SK-N-SH (cell line): ENCODE measurements around the gene NEDD8. TPM values are rescaled to one million over a fixed set of nuclear protein-coding genes. Genes with fewer than 3 reads are reported as not detected.

Experiments used
- CTCF ChIA-PET: fragments of 300-600, 350-600 bp; formaldehyde crosslinking; extraction: SDS; loops from one replicate; lab custom pipeline; 2021; lab: Yijun Ruan, JAX
- POLR2A ChIA-PET: fragments of 350-600 bp; sonication (Branson Sonifier 250); formaldehyde crosslinking; extraction: SDS; loops from one replicate; lab custom pipeline; 2020; ENCODE audit warnings: antibody characterized with exemption, inconsistent platforms; lab: Yijun Ruan, JAX
- DNase-seq: peaks from one replicate; pipeline ENCODE4 v3.0.0; 2012
- H2AFZ ChIP-seq: fragments of 200-600 bp; sonication (generic); 2 replicates; pipeline ENCODE4 v1.8.1; 2016; ENCODE audit warnings: antibody characterized with exemption, mild to moderate bottlenecking, low read depth
- H3F3A ChIP-seq: fragments of 200-600 bp; sonication (generic); replicated peaks from 2 replicates; pipeline ENCODE3; 2016; ENCODE audit warnings: antibody characterized with exemption, mild to moderate bottlenecking; ENCODE audit not compliant: insufficient read depth
- H3K27ac ChIP-seq, 2 experiments: fragments of 200-500 bp in 1 of 2; fragments of 200-600 bp in 1 of 2; sonication (Bioruptor generic) in 1 of 2; sonication (generic), shearing (Covaris generic) in 1 of 2; 2 replicates each; pipeline versions ENCODE4 v1.5.1 to v1.6.1; 2014 to 2016; ENCODE audit warnings: low read depth in 2 of 2, inconsistent platforms in 1 of 2, low read length in 1 of 2, mild to moderate bottlenecking in 1 of 2, mixed read lengths in 1 of 2
- H3K27me3 ChIP-seq: fragments of 200-600 bp; sonication (generic), shearing (Covaris generic); 2 replicates; pipeline ENCODE4 v1.6.1; 2016; ENCODE audit warnings: mixed run types; ENCODE audit not compliant: insufficient read depth
- H3K36me3 ChIP-seq, 2 experiments: fragments of 200-500 bp in 1 of 2; fragments of 200-600 bp in 1 of 2; sonication (Bioruptor generic) in 1 of 2; sonication (generic) in 1 of 2; replicated peaks in 1 of 2; 2 replicates each; pipeline versions ENCODE3 to v1.5.1; 2014 to 2016; ENCODE audit warnings: low read length in 1 of 2, mild to moderate bottlenecking in 1 of 2; ENCODE audit not compliant: insufficient read depth in 2 of 2, control insufficient read depth in 1 of 2
- H3K4me1 ChIP-seq, 2 experiments: fragments of 200-500 bp in 1 of 2; fragments of 200-600 bp in 1 of 2; sonication (Bioruptor generic) in 1 of 2; sonication (generic), shearing (Covaris generic) in 1 of 2; 2 replicates each; pipeline versions ENCODE4 v1.5.1 to v1.6.1; 2014 to 2016; ENCODE audit warnings: low read depth in 1 of 2, low read length in 1 of 2, mixed run types in 1 of 2; ENCODE audit not compliant: insufficient read depth in 2 of 2, control insufficient read depth in 1 of 2
- H3K4me2 ChIP-seq: fragments of 200-600 bp; sonication (generic), shearing (Covaris generic); 2 replicates; pipeline ENCODE4 v1.6.1; 2017; ENCODE audit warnings: mixed run types
- H3K4me3 ChIP-seq, 2 experiments: fragments of 200-500 bp in 1 of 2; fragments of 200-600 bp in 1 of 2; sonication (Bioruptor generic) in 1 of 2; sonication (generic), shearing (Covaris generic) in 1 of 2; 2 replicates each; pipeline versions ENCODE4 v1.5.1 to v1.8.1; 2014 to 2016; ENCODE audit warnings: low read depth in 2 of 2, inconsistent platforms in 1 of 2, low read length in 1 of 2, mild to moderate bottlenecking in 1 of 2, mixed read lengths in 1 of 2, moderate library complexity in 1 of 2
- H3K79me2 ChIP-seq: fragments of 200-600 bp; sonication (generic); 2 replicates; pipeline ENCODE4 v1.8.1; 2017; ENCODE audit warnings: mild to moderate bottlenecking; ENCODE audit not compliant: insufficient read depth
- H3K9ac ChIP-seq: fragments of 200-600 bp; sonication (generic); 2 replicates; pipeline ENCODE4 v1.6.1; 2017; ENCODE audit warnings: mixed run types
- H3K9me2 ChIP-seq: fragments of 200-600 bp; sonication (generic); 2 replicates; pipeline ENCODE4 v1.6.1; 2017; ENCODE audit warnings: mixed run types
- H3K9me3 ChIP-seq: fragments of 200-600 bp; sonication (generic); 2 replicates; pipeline ENCODE4 v1.6.1; 2017; ENCODE audit warnings: mixed run types, mild to moderate bottlenecking, moderate library complexity
- H4K20me1 ChIP-seq: fragments of 200-600 bp; sonication (generic); 2 replicates; pipeline ENCODE4 v1.6.1; 2017; ENCODE audit warnings: mild to moderate bottlenecking, mixed run types; ENCODE audit not compliant: insufficient read depth
- CHD2 ChIP-seq: fragments of 150-350 bp; IDR thresholded peaks from 2 replicates; pipeline ENCODE4 v1.6.1; 2018; ENCODE audit warnings: low read length; ENCODE audit not compliant: partially characterized antibody
- ELF1 ChIP-seq: IDR thresholded peaks from 2 replicates; pipeline ENCODE4 v1.4.0; 2012
- EP300 ChIP-seq, 2 experiments: IDR thresholded peaks; 2 replicates each; pipeline versions ENCODE4 v1.4.0 to v1.6.1; 2012; ENCODE audit warnings: borderline replicate concordance in 1 of 2, low read depth in 1 of 2, low read length in 1 of 2
- EZH2phosphoT487 ChIP-seq: fragments of 200-600 bp; sonication (generic); IDR thresholded peaks from 2 replicates; pipeline ENCODE4 v1.6.1; 2017; ENCODE audit warnings: low read depth, mixed run types, mild to moderate bottlenecking, antibody characterized with exemption, moderate library complexity, borderline replicate concordance
- GABPA ChIP-seq: IDR thresholded peaks from 2 replicates; pipeline ENCODE4 v1.4.0; 2012; ENCODE audit warnings: low read depth, mild to moderate bottlenecking
- GATA2 ChIP-seq: sonication (generic); formaldehyde crosslinking; IDR thresholded peaks from 2 replicates; pipeline ENCODE4 v1.5.0; 2020; ENCODE audit warnings: mild to moderate bottlenecking, missing genetic modification reagents
- JUND ChIP-seq: IDR thresholded peaks from 2 replicates; pipeline ENCODE4 v1.4.0; 2012
- MEF2A ChIP-seq: IDR thresholded peaks from 2 replicates; pipeline ENCODE4 v1.4.0; 2012; ENCODE audit warnings: low read depth, borderline replicate concordance
- MXI1 ChIP-seq: IDR thresholded peaks from 2 replicates; pipeline ENCODE4 v1.6.1; 2012; ENCODE audit warnings: mild to moderate bottlenecking, low read depth, low read length, improper control_type of control experiment
- NFIC ChIP-seq: IDR thresholded peaks from 2 replicates; pipeline ENCODE4 v1.4.0; 2012; ENCODE audit warnings: borderline replicate concordance
- NRF1 ChIP-seq: IDR thresholded peaks from 2 replicates; pipeline ENCODE4 v1.6.1; 2012; ENCODE audit warnings: low read depth, mild to moderate bottlenecking, low read length
- POLR2AphosphoS5 ChIP-seq: IDR thresholded peaks from 2 replicates; pipeline ENCODE4 v1.6.1; 2012; ENCODE audit warnings: low read depth, low read length
- RAD21 ChIP-seq: IDR thresholded peaks from 2 replicates; pipeline ENCODE4 v1.6.1; 2012; ENCODE audit warnings: mild to moderate bottlenecking, low read length
- RCOR1 ChIP-seq: fragments of 150-350 bp; IDR thresholded peaks from 2 replicates; pipeline ENCODE4 v1.6.1; 2017; ENCODE audit warnings: antibody characterized with exemption, low read length
- RFX5 ChIP-seq: IDR thresholded peaks from 2 replicates; pipeline ENCODE4 v1.6.1; 2012; ENCODE audit warnings: mild to moderate bottlenecking, improper control_type of control experiment, low read length
- RXRA ChIP-seq: IDR thresholded peaks from 2 replicates; pipeline ENCODE4 v1.4.0; 2012; ENCODE audit warnings: low read depth, mild to moderate bottlenecking, borderline replicate concordance
- TAF1 ChIP-seq: IDR thresholded peaks from 2 replicates; pipeline ENCODE4 v1.6.1; 2012; ENCODE audit warnings: low read depth, mild to moderate bottlenecking, low read length, moderate library complexity, borderline replicate concordance
- TCF12 ChIP-seq: IDR thresholded peaks from 2 replicates; pipeline ENCODE4 v1.4.0; 2012
- TEAD4 ChIP-seq: IDR thresholded peaks from 2 replicates; pipeline ENCODE4 v1.4.0; 2012; ENCODE audit warnings: mild to moderate bottlenecking, borderline replicate concordance; ENCODE audit not compliant: insufficient read depth
- YY1 ChIP-seq: IDR thresholded peaks from 2 replicates; pipeline ENCODE4 v1.4.0; 2012; ENCODE audit warnings: low read depth, mild to moderate bottlenecking
- WGBS: methylation state at CpG from one replicate; pipeline ENCODE4 v1.1.6; 2017; ENCODE audit warnings: low lambda C conversion rate; 5-methylcytosine and 5-hydroxymethylcytosine counted together
- polyA plus RNA-seq, 3 experiments: library from polyadenylated mRNA; depleted of rRNA; stranded (reverse); fragments of >200 nt; gene quantifications; 2 replicates each; pipeline ENCODE4 v1.2.3, GENCODE V29; 2012
- TF ChIP-seq, protein P1 (sequence below): fragments of 200-600 bp; sonication (generic); IDR thresholded peaks from 2 replicates; pipeline ENCODE4 v1.6.1; 2017; ENCODE audit warnings: antibody characterized with exemption, mild to moderate bottlenecking, moderate library complexity
- TF ChIP-seq, protein P2 (sequence below): IDR thresholded peaks from 2 replicates; pipeline ENCODE4 v1.4.0; 2012; ENCODE audit warnings: low read depth, borderline replicate concordance
- TF ChIP-seq, protein P3 (sequence below): fragments of 150-350 bp; IDR thresholded peaks from 2 replicates; pipeline ENCODE4 v1.6.1; 2016; ENCODE audit warnings: mild to moderate bottlenecking, low read depth, low read length
- TF ChIP-seq, protein P4 (sequence below): IDR thresholded peaks from 2 replicates; pipeline ENCODE4; 2012

NEDD8 gene
- polyA plus RNA-seq, 1 of the 3 experiments (the other 2 are of a cell fraction): 534 TPM

DNA sequence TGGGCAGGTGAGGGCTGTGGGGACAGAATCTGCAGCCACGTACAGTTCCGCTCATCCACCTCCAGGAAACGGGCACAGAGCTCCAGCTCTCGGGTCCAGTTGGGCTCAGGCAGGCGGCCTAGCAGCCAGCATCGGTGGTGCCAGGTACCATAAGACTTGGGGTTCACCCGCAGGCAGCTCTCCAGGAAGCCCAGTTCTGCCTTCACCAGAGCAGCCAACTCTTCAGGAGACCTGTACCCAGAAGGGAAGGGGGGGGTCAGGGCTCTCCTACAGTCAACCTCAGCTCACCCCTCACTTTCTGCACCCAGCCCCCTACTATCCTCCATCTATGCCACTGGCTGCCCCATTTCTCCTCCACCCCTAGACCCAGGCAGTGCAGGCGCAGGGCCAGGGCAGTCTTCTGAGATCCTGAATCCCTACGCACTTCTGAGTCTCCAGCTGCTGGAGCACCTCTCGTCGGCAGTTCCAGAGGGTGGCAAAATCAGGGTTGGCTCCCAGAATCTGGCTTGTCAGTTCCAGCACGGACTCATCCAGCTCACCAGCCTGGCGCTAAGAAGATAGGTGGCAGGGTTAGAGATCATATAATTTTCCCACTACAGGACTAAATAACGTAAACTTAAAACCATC lies 37.9 kb upstream of the NEDD8 start:
- ChIA-PET CTCF (interaction anchor here (0.9 to 4.9 kb wide), 9 partner anchors 10 to 162 kb away, joined by 3 to 37 read pairs (median 6); partner anchors contain the start of genes CIDEB and TINF2), POLR2A (interaction anchor here (1.1 to 1.7 kb wide), 3 partner anchors 8 to 156 kb away, joined by 5 to 23 read pairs (median 6); partner anchors contain the start of gene TINF2)
- TF ChIP-seq TEAD4: no peak
- TF ChIP-seq NRF1: no peak
- TF ChIP-seq MXI1: no peak
- TF ChIP-seq GATA2: no peak
- no peak for TF ChIP-seq MEF2A
- TF ChIP-seq YY1: no peak
- no peak for TF ChIP-seq NFIC
- TF ChIP-seq, protein P1, sequence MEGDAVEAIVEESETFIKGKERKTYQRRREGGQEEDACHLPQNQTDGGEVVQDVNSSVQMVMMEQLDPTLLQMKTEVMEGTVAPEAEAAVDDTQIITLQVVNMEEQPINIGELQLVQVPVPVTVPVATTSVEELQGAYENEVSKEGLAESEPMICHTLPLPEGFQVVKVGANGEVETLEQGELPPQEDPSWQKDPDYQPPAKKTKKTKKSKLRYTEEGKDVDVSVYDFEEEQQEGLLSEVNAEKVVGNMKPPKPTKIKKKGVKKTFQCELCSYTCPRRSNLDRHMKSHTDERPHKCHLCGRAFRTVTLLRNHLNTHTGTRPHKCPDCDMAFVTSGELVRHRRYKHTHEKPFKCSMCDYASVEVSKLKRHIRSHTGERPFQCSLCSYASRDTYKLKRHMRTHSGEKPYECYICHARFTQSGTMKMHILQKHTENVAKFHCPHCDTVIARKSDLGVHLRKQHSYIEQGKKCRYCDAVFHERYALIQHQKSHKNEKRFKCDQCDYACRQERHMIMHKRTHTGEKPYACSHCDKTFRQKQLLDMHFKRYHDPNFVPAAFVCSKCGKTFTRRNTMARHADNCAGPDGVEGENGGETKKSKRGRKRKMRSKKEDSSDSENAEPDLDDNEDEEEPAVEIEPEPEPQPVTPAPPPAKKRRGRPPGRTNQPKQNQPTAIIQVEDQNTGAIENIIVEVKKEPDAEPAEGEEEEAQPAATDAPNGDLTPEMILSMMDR: no peak
- no peak for TF ChIP-seq CHD2
- TF ChIP-seq EZH2phosphoT487: no peak
- TF ChIP-seq RXRA: no peak
- no peak for TF ChIP-seq RCOR1
- no peak for TF ChIP-seq JUND
- no peak for TF ChIP-seq TCF12
- TF ChIP-seq, all 33 proteins: peak for 0
- WGBS: 97% methylated on average over 7 of the region's 14 CpGs
- Histone ChIP-seq H2AFZ (no peak overlapping the region), H3K4me3 (no peak overlapping the region), H3F3A (no peaks in the 10 kb centered on the region), H3K9ac (no peak overlapping the region), H3K4me2 (no peak overlapping the region), H3K27me3 (no peaks in the 10 kb centered on the region), H3K9me2 (no peaks in the 10 kb centered on the region), H4K20me1 (no peaks in the 10 kb centered on the region), H3K9me3 (no peaks in the 10 kb centered on the region), H3K79me2 (no peaks in the 10 kb centered on the region; the same call in 1 of the 2 replicates), H3K36me3 (peaks cover 0 to 31% of the 10 kb centered on the region in 2 experiments), H3K4me1 (peaks cover 6 to 10% of the 10 kb centered on the region in 2 experiments; a peak in 2 of 4 replicates), H3K27ac (no peak overlapping the region)
- no peak for DNase-seq

DNA sequence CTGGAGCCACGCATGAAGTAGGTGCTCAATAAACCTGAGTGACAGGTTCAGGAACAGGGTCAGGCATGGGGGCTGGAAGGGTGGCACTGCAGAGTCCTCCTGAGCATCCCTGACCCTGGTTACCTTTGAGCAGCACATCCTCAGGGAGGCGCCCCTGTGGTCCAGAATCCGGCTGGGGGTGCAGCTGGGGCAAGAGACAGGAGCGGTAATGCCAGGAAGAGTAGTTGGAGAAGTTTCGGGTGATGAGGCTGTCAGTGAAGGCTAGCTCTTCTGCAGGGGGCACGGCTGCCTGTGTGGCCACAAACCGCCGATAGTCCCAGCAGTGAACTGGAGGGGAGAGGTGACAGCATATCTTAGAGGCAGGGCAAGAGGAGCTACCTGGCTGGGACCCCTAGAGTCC lies 37.2 kb upstream of the NEDD8 start:
- H3F3A ChIP-seq: no peaks in the 10 kb centered on the region
- H3K27ac ChIP-seq: no peak overlapping the region
- H3K4me2 ChIP-seq: no peak overlapping the region
- CTCF ChIA-PET: interaction anchor here (0.9 to 4.9 kb wide), 6 partner anchors 13 to 162 kb away, joined by 3 to 37 read pairs (median 6); partner anchors contain the start of genes CIDEB and TINF2
- no peaks in the 10 kb centered on the region; the same call in 1 of the 2 replicates for H3K79me2 ChIP-seq
- no peaks in the 10 kb centered on the region for H3K27me3 ChIP-seq
- no peak overlapping the region for H2AFZ ChIP-seq
- 85% methylated on average over 8 of the region's 8 CpGs for WGBS
- peaks cover 0 to 31% of the 10 kb centered on the region in 2 experiments for H3K36me3 ChIP-seq
- no peak for DNase-seq
- no peak overlapping the region for H3K9ac ChIP-seq
- no peaks in the 10 kb centered on the region for H3K9me3 ChIP-seq
- no peaks in the 10 kb centered on the region for H4K20me1 ChIP-seq
- POLR2A ChIA-PET: no interaction called here
- no peak overlapping the region for H3K4me3 ChIP-seq
- peaks cover 6 to 10% of the 10 kb centered on the region in 2 experiments; a peak in 2 of 4 replicates for H3K4me1 ChIP-seq
- H3K9me2 ChIP-seq: no peaks in the 10 kb centered on the region
- TF ChIP-seq, protein P2, sequence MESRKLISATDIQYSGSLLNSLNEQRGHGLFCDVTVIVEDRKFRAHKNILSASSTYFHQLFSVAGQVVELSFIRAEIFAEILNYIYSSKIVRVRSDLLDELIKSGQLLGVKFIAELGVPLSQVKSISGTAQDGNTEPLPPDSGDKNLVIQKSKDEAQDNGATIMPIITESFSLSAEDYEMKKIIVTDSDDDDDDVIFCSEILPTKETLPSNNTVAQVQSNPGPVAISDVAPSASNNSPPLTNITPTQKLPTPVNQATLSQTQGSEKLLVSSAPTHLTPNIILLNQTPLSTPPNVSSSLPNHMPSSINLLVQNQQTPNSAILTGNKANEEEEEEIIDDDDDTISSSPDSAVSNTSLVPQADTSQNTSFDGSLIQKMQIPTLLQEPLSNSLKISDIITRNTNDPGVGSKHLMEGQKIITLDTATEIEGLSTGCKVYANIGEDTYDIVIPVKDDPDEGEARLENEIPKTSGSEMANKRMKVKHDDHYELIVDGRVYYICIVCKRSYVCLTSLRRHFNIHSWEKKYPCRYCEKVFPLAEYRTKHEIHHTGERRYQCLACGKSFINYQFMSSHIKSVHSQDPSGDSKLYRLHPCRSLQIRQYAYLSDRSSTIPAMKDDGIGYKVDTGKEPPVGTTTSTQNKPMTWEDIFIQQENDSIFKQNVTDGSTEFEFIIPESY: no peak
- TF ChIP-seq RAD21 (no peak), RFX5 (no peak), POLR2AphosphoS5 (no peak), GATA2 (no peak), RXRA (no peak), CHD2 (no peak), EP300 (IDR thresholded peaks at IDR 0.05; ENCODE audit: borderline replicate concordance in 1 of 2, low read depth in 1 of 2, low read length in 1 of 2) (no peak), GABPA (no peak), ELF1 (no peak), TAF1 (no peak), MXI1 (no peak)
- TF ChIP-seq, protein P3, sequence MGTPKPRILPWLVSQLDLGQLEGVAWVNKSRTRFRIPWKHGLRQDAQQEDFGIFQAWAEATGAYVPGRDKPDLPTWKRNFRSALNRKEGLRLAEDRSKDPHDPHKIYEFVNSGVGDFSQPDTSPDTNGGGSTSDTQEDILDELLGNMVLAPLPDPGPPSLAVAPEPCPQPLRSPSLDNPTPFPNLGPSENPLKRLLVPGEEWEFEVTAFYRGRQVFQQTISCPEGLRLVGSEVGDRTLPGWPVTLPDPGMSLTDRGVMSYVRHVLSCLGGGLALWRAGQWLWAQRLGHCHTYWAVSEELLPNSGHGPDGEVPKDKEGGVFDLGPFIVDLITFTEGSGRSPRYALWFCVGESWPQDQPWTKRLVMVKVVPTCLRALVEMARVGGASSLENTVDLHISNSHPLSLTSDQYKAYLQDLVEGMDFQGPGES: no peak
- TF ChIP-seq, protein P4, sequence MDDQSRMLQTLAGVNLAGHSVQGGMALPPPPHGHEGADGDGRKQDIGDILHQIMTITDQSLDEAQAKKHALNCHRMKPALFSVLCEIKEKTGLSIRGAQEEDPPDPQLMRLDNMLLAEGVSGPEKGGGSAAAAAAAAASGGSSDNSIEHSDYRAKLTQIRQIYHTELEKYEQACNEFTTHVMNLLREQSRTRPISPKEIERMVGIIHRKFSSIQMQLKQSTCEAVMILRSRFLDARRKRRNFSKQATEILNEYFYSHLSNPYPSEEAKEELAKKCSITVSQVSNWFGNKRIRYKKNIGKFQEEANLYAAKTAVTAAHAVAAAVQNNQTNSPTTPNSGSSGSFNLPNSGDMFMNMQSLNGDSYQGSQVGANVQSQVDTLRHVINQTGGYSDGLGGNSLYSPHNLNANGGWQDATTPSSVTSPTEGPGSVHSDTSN: no peak
